Ishikawa (cell line): ENCODE results near the gene NCAPG2.

Experiments
- TAF1 ChIP-seq: IDR thresholded peaks from 2 replicates; pipeline ENCODE4 v1.6.1; 2012; ENCODE audit warnings: low read depth, mild to moderate bottlenecking
- TF ChIP-seq, protein P1 (sequence below): IDR thresholded peaks from 2 replicates; pipeline ENCODE4 v1.6.1; 2012

- TF ChIP-seq TAF1: no peak
- TF ChIP-seq, protein P1, sequence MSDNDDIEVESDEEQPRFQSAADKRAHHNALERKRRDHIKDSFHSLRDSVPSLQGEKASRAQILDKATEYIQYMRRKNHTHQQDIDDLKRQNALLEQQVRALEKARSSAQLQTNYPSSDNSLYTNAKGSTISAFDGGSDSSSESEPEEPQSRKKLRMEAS: no peak
Observed at GRCh38 chr7:158609313-158609974, 95.2 kb downstream of the NCAPG2 start.
